MCF 10A (cell line): Measurements from ENCODE around the gene FARP1. TPM values are rescaled to one million over a fixed set of nuclear protein-coding genes. Genes with fewer than 3 reads are reported as not detected.
A peak's percentile ranks its signal among the peaks of the same experiment; 100 is the strongest.

ENCODE experiments used
- BruUV-seq: library from RNA; stranded (reverse); fragments of 400-500 nt; replicated peaks from 2 replicates; lab custom pipeline; 2021; lab: Mats Ljungman, UMichigan
- CTCF ChIA-PET: fragments of 300-600 bp; sonication (Branson Sonifier 250); formaldehyde crosslinking; extraction: SDS; loops from one replicate; lab custom pipeline; 2021; ENCODE audit warnings: antibody characterized with exemption, inconsistent platforms; lab: Yijun Ruan, JAX
- POLR2A ChIA-PET: fragments of 300-600, 350-650 bp; sonication (Branson Sonifier 250); formaldehyde crosslinking; extraction: SDS; loops from one replicate; lab custom pipeline; 2020; ENCODE audit warnings: antibody characterized with exemption, inconsistent platforms; lab: Yijun Ruan, JAX
- DNase-seq: peaks from one replicate; pipeline ENCODE4 v3.0.0-alpha.2; 2018; ENCODE audit not compliant: unreplicated experiment
- H3K27ac Mint-ChIP-seq: one replicate; pipeline ENCODE4 v1.8.0; 2022; ENCODE audit warnings: mild to moderate bottlenecking, low read depth, mixed read lengths; ENCODE audit not compliant: unreplicated experiment
- H3K27me3 Mint-ChIP-seq: one replicate; pipeline ENCODE4 v1.8.0; 2022; ENCODE audit warnings: mixed read lengths; ENCODE audit not compliant: insufficient read depth, unreplicated experiment
- H3K36me3 Mint-ChIP-seq: one replicate; pipeline ENCODE4 v1.8.0; 2022; ENCODE audit warnings: mild to moderate bottlenecking, moderate library complexity, mixed read lengths; ENCODE audit not compliant: insufficient read depth, unreplicated experiment
- H3K4me1 Mint-ChIP-seq: one replicate; pipeline ENCODE4 v1.8.0; 2022; ENCODE audit warnings: mixed read lengths; ENCODE audit not compliant: insufficient read depth, unreplicated experiment
- H3K4me3 Mint-ChIP-seq: one replicate; pipeline ENCODE4 v1.8.0; 2022; ENCODE audit warnings: mild to moderate bottlenecking, moderate library complexity, mixed read lengths; ENCODE audit not compliant: unreplicated experiment
- H3K9me3 Mint-ChIP-seq: one replicate; pipeline ENCODE4 v1.8.0; 2022; ENCODE audit warnings: mixed read lengths; ENCODE audit not compliant: unreplicated experiment
- CTCF ChIP-seq: fragments of 200-600 bp; IDR thresholded peaks from one replicate; pipeline ENCODE4 v1.8.0; 2022; ENCODE audit warnings: antibody characterized with exemption, mild to moderate bottlenecking; ENCODE audit not compliant: unreplicated experiment
- intact Hi-C: fragments of 100-400 bp; cut with micrococcal nuclease; formaldehyde crosslinking; loops from 2 replicates; pipeline ENCODE4 v1.14.1; 2022
- total RNA-seq: library from RNA; stranded (reverse); gene quantifications from 2 replicates; pipeline ENCODE4 v1.2.3, GENCODE V29; 2022

FARP1 gene
- total RNA-seq, 1 experiment from 2014 or later: 30.1 TPM

- Mint-ChIP-seq H3K36me3 (peaks cover 51% of the 10 kb centered on the region), H3K4me3 (no peak overlapping the region), H3K9me3 (peaks cover 7% of the 10 kb centered on the region), H3K4me1 (no peaks in the 10 kb centered on the region), H3K27me3 (no peaks in the 10 kb centered on the region), H3K27ac (no peak overlapping the region)
- no peak for DNase-seq
- BruUV-seq: no TSS peak
- ChIA-PET POLR2A (interaction anchor here (0.6 to 0.8 kb wide), 2 partner anchors 17 to 424 kb away, joined by 3 read pairs; no protein-coding TSS in a partner anchor), CTCF (interaction anchor here (0.7 to 1.1 kb wide), 4 partner anchors 13 to 327 kb away, joined by 3 to 4 read pairs (median 3); no protein-coding TSS in a partner anchor)
- intact Hi-C loops: no loop called here
- no peak for TF ChIP-seq CTCF
Measured at GRCh38 chr13:98470920-98471319, 328.0 kb downstream of the FARP1 start.

- H3K9me3 Mint-ChIP-seq: peaks cover 7% of the 10 kb centered on the region
- H3K4me1 Mint-ChIP-seq: peaks cover 10% of the 10 kb centered on the region
- no TSS peak for BruUV-seq
- CTCF ChIA-PET: interaction anchor here (0.7 to 1.3 kb wide), 3 partner anchors 15 to 1113 kb away, joined by 3 to 4 read pairs (median 3); no protein-coding TSS in a partner anchor
- H3K36me3 Mint-ChIP-seq: peaks cover 52% of the 10 kb centered on the region
- H3K27ac Mint-ChIP-seq: no peak overlapping the region
- intact Hi-C loops: no loop called here
- no peak for DNase-seq
- no peaks in the 10 kb centered on the region for H3K27me3 Mint-ChIP-seq
- H3K4me3 Mint-ChIP-seq: no peak overlapping the region
- no peak for TF ChIP-seq CTCF
- POLR2A ChIA-PET: no interaction called here
Measured at GRCh38 chr13:98471934-98472333, 329.0 kb downstream of the FARP1 start.

GRCh38 chr13:98473135-98473787, 330.4 kb downstream of the FARP1 start:
- TF ChIP-seq CTCF: no peak
- DNase-seq: no peak
- ChIA-PET POLR2A (no interaction called here), CTCF (interaction anchor here (0.9 to 1.6 kb wide), 3 partner anchors 8 to 16 kb away, joined by 3 to 4 read pairs (median 4); no protein-coding TSS in a partner anchor)
- H3K27me3 Mint-ChIP-seq: no peaks in the 10 kb centered on the region
- H3K4me1 Mint-ChIP-seq: peaks cover 17% of the 10 kb centered on the region
- intact Hi-C loops: no loop called here
- no peak overlapping the region for H3K4me3 Mint-ChIP-seq
- H3K27ac Mint-ChIP-seq: peak overlapping the region; percentile 40
- H3K36me3 Mint-ChIP-seq: peaks cover 49% of the 10 kb centered on the region
- BruUV-seq: no TSS peak
- H3K9me3 Mint-ChIP-seq: peaks cover 7% of the 10 kb centered on the region

GRCh38 chr13:98473788-98474144, 330.9 kb downstream of the FARP1 start:
- ChIA-PET CTCF (interaction anchor here (0.9 to 1.6 kb wide), 2 partner anchors 8 to 11 kb away, joined by 3 to 4 read pairs; no protein-coding TSS in a partner anchor), POLR2A (no interaction called here)
- no peak overlapping the region for H3K4me3 Mint-ChIP-seq
- no peak for DNase-seq
- H3K27me3 Mint-ChIP-seq: no peaks in the 10 kb centered on the region
- BruUV-seq: no TSS peak
- H3K9me3 Mint-ChIP-seq: peaks cover 7% of the 10 kb centered on the region
- intact Hi-C loops: no loop called here
- H3K27ac Mint-ChIP-seq: no peak overlapping the region
- H3K4me1 Mint-ChIP-seq: peaks cover 18% of the 10 kb centered on the region
- H3K36me3 Mint-ChIP-seq: peaks cover 48% of the 10 kb centered on the region
- no peak for TF ChIP-seq CTCF
